IgD-negative memory B cell (primary cell): ENCODE results near the gene GNAQ. TPM values are rescaled to one million over a fixed set of nuclear protein-coding genes. Genes with fewer than 3 reads are reported as not detected.

Source experiments
- H3K27ac Mint-ChIP-seq, 3 donors: one replicate each; pipeline ENCODE4 v1.8.0; 2020 to 2022; ENCODE audit warnings: mild to moderate bottlenecking in 3 of 3, mixed read lengths in 3 of 3, moderate library complexity in 1 of 3
- H3K27me3 Mint-ChIP-seq: one replicate; pipeline ENCODE4 v1.8.0; 2021; ENCODE audit warnings: mixed read lengths
- H3K36me3 Mint-ChIP-seq: one replicate; pipeline ENCODE4 v1.8.0; 2020; ENCODE audit warnings: mild to moderate bottlenecking, mixed read lengths
- H3K4me1 Mint-ChIP-seq, 3 donors: one replicate each; pipeline ENCODE4 v1.8.0; 2020 to 2022; ENCODE audit warnings: mixed read lengths in 3 of 3, mild to moderate bottlenecking in 1 of 3
- H3K4me3 Mint-ChIP-seq, 4 donors: one replicate each; pipeline ENCODE4 v1.8.0; 2020 to 2022; ENCODE audit warnings: mild to moderate bottlenecking in 4 of 4, mixed read lengths in 4 of 4, moderate library complexity in 3 of 4
- H3K9me3 Mint-ChIP-seq, 3 donors: one replicate each; pipeline ENCODE4 v1.8.0; 2020 to 2021; ENCODE audit warnings: mixed read lengths in 3 of 3, mild to moderate bottlenecking in 1 of 3
- polyA plus RNA-seq: library from polyadenylated mRNA; unstranded; fragments of 300-500 nt; fragmentation: Illumina TruSeq; gene quantifications from one replicate; pipeline ENCODE4 v1.2.3, GENCODE V29; 2021

GNAQ gene
- polyA plus RNA-seq, 1 donor from 2014 or later, result 0.39 TPM

- peaks cover 20 to 26% (median 26%) of the 10 kb centered on the region in 3 donors for H3K4me1 Mint-ChIP-seq
- peaks cover 4% of the 10 kb centered on the region for H3K27me3 Mint-ChIP-seq
- H3K9me3 Mint-ChIP-seq, result no peaks in the 10 kb centered on the region
- H3K4me3 Mint-ChIP-seq, result no peak overlapping the region
- peak overlapping the region in 1 of 3 donors; percentile 23 for H3K27ac Mint-ChIP-seq
- peaks cover 2% of the 10 kb centered on the region for H3K36me3 Mint-ChIP-seq
Observed at GRCh38 chr9:77981907-77982306, 49.7 kb downstream of the GNAQ start.

- Mint-ChIP-seq H3K27ac (peak overlapping the region in 1 of 3 donors; percentile 38), H3K9me3 (no peaks in the 10 kb centered on the region), H3K27me3 (peaks cover 4% of the 10 kb centered on the region), H3K4me3 (no peak overlapping the region), H3K36me3 (peaks cover 2% of the 10 kb centered on the region), H3K4me1 (peaks cover 20 to 27% (median 26%) of the 10 kb centered on the region in 3 donors)
Observed at GRCh38 chr9:77981332-77981731, 50.3 kb downstream of the GNAQ start.

DNA sequence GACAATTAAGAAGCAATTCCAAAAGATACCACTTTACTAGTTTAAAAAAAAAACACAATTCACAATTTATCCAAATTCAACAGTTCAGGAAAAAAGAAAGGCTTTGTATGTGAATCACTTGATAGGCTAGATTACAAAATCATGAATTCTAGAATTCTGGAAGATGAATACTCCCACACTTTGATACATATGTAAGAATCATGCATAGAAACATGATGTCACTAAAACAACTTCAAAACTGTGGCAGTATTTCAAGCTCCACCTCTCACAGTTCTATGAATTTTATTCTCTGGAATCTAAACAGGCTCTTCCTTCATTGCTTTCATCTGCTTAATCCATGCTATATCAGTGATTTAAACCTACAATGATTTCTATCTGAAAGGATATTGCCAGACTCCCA is 51.0 kb downstream of the GNAQ start:
- H3K27ac Mint-ChIP-seq, result peak overlapping the region in 1 of 3 donors; percentile 38
- H3K27me3 Mint-ChIP-seq, result peaks cover 2% of the 10 kb centered on the region
- peaks cover 20 to 27% (median 26%) of the 10 kb centered on the region in 3 donors for H3K4me1 Mint-ChIP-seq
- no peak overlapping the region for H3K4me3 Mint-ChIP-seq
- peaks cover 2% of the 10 kb centered on the region for H3K36me3 Mint-ChIP-seq
- H3K9me3 Mint-ChIP-seq, result no peaks in the 10 kb centered on the region

DNA sequence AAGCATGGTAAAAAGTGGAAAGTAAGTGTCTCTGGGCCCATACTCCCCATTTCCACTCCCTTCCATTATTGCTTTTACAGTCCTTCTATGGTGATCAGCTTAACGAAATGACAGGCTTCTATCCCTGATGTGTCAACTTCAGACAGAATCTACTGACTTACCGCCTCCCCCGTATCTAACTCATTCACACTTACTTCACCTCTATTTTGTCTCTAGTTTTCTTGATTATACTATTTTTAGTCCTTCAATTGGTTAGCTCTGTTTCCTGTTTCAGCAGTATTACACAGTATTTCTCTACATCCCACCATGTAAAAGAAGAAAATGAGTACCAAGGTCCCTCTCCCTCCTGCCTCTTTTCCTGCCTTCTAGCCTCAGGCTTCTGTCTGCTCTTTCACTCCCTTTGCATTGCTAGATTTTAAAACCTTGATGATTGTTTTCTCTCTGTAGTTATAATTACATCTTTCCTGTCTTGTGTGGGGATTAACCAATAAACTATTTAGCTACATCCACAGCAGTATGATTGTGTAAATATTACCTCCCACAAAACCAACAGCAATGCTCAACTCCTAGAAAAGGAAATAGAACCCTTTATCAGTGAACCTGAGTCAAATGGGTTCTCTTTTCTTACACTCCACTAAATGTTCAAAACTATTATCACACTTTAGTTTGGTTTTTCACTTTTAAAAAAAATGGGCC is 53.4 kb downstream of the GNAQ start:
- Mint-ChIP-seq H3K9me3 (no peaks in the 10 kb centered on the region), H3K4me3 (peak overlapping the region in 3 of 4 donors; percentile 26 to 69 (median 26)), H3K36me3 (peaks cover 2% of the 10 kb centered on the region), H3K27me3 (peaks cover 3% of the 10 kb centered on the region), H3K4me1 (peaks cover 20 to 27% (median 26%) of the 10 kb centered on the region in 3 donors), H3K27ac (peak overlapping the region in 1 of 3 donors; percentile 58)

GRCh38 chr9:77977210-77977611 is 54.4 kb downstream of the GNAQ start:
- peak overlapping the region in 2 of 4 donors; percentile 23 to 41 for H3K4me3 Mint-ChIP-seq
- peaks cover 20 to 26% (median 25%) of the 10 kb centered on the region in 3 donors for H3K4me1 Mint-ChIP-seq
- no peak overlapping the region for H3K27ac Mint-ChIP-seq

DNA sequence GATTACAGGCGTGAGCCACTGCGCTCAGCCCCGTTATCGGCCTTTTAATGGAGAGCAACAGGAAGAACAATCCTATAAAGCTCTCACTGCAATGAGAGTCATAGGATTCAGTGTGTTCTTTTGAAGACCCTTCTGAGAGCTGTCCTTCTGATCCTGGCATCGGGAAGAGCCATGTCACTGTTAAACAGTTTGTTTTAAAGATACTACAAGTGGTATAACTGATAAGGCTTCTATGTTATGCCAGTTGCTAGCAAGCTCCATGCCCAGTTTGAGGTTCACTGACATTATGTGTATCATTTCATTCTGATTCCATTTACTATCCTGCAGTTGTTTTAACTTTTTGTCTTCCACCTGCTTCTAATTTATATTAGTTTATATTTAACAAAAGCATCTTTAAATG is 55.8 kb downstream of the GNAQ start:
- Mint-ChIP-seq H3K27ac (no peak overlapping the region), H3K27me3 (peaks cover 2% of the 10 kb centered on the region), H3K9me3 (no peaks in the 10 kb centered on the region), H3K4me1 (peaks cover 13 to 17% (median 16%) of the 10 kb centered on the region in 3 donors), H3K36me3 (peaks cover 2% of the 10 kb centered on the region), H3K4me3 (no peak overlapping the region)

More at GRCh38 chr9:77977210-77977611, 54.4 kb downstream of the GNAQ start:
- H3K27me3 Mint-ChIP-seq, result peaks cover 4% of the 10 kb centered on the region
- H3K9me3 Mint-ChIP-seq, result no peaks in the 10 kb centered on the region
- H3K36me3 Mint-ChIP-seq, result peaks cover 2% of the 10 kb centered on the region

- no peak overlapping the region for H3K27ac Mint-ChIP-seq
- H3K27me3 Mint-ChIP-seq, result peaks cover 6% of the 10 kb centered on the region
- no peak overlapping the region for H3K4me3 Mint-ChIP-seq
- peaks cover 13 to 16% (median 16%) of the 10 kb centered on the region in 3 donors for H3K4me1 Mint-ChIP-seq
- H3K9me3 Mint-ChIP-seq, result no peaks in the 10 kb centered on the region
- H3K36me3 Mint-ChIP-seq, result peaks cover 2% of the 10 kb centered on the region
Observed at GRCh38 chr9:77975036-77975435, 56.6 kb downstream of the GNAQ start.

DNA sequence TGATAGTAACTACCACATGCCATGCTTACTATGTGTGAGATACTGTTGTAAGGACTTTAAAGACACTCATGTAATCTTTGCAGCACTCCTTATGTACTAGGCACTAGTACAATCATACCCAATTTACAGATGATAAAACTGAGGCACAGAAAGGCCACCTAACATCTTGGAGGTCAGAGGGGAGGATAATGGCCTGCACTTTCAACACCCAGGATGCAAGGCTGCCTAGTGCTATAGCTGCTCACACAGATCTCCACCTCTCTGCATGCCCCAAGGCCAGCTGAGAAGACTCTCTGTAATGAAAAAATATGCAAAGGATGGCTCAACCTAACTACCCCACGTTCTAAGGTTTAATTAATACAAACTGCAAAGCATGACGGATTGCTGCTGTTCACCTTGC is 57.2 kb downstream of the GNAQ start:
- no peak overlapping the region for H3K4me3 Mint-ChIP-seq
- H3K9me3 Mint-ChIP-seq, result no peaks in the 10 kb centered on the region
- no peak overlapping the region for H3K27ac Mint-ChIP-seq
- H3K4me1 Mint-ChIP-seq, result peaks cover 10 to 16% (median 13%) of the 10 kb centered on the region in 3 donors
- peaks cover 2% of the 10 kb centered on the region for H3K36me3 Mint-ChIP-seq
- H3K27me3 Mint-ChIP-seq, result peaks cover 6% of the 10 kb centered on the region

- peaks cover 15% of the 10 kb centered on the region for H3K27me3 Mint-ChIP-seq
- H3K4me3 Mint-ChIP-seq, result no peak overlapping the region
- no peak overlapping the region for H3K27ac Mint-ChIP-seq
- H3K36me3 Mint-ChIP-seq, result no peaks in the 10 kb centered on the region
- H3K4me1 Mint-ChIP-seq, result no peaks in the 10 kb centered on the region
- no peaks in the 10 kb centered on the region for H3K9me3 Mint-ChIP-seq
Observed at GRCh38 chr9:77969083-77969482, 62.5 kb downstream of the GNAQ start.

DNA sequence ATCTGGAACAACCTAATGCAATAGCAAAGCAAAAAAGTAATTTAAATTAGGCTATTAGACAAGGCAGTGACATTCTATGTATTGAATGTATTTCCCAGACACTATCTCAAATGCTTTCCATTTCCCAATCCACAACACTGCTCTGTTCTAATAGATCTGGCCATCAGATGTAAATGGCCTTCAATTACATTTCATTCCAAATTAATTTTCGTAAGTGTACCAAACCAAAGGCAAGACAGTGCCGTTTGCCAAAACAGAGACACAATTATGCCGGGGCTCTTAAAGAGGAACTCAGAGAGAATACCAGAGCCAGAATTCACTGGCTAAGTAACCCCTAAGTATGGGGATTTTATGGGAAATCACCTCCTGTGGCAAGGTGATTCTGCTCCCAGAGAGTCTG is 63.1 kb downstream of the GNAQ start:
- peaks cover 0 to under 1% (median 0%) of the 10 kb centered on the region in 3 donors for H3K9me3 Mint-ChIP-seq
- no peaks in the 10 kb centered on the region for H3K4me1 Mint-ChIP-seq
- no peaks in the 10 kb centered on the region for H3K36me3 Mint-ChIP-seq
- no peak overlapping the region for H3K27ac Mint-ChIP-seq
- no peak overlapping the region for H3K4me3 Mint-ChIP-seq
- H3K27me3 Mint-ChIP-seq, result peaks cover 15% of the 10 kb centered on the region

GRCh38 chr9:77966718-77967117 is 64.9 kb downstream of the GNAQ start:
- H3K36me3 Mint-ChIP-seq, result no peaks in the 10 kb centered on the region
- no peak overlapping the region for H3K4me3 Mint-ChIP-seq
- peaks cover 0 to 3% (median 3%) of the 10 kb centered on the region in 3 donors for H3K9me3 Mint-ChIP-seq
- H3K4me1 Mint-ChIP-seq, result no peaks in the 10 kb centered on the region
- no peak overlapping the region for H3K27ac Mint-ChIP-seq
- H3K27me3 Mint-ChIP-seq, result peaks cover 17% of the 10 kb centered on the region

- Mint-ChIP-seq H3K9me3 (peaks cover 0 to 3% (median 3%) of the 10 kb centered on the region in 3 donors), H3K27me3 (peaks cover 17% of the 10 kb centered on the region), H3K27ac (no peak overlapping the region), H3K4me3 (no peak overlapping the region), H3K36me3 (no peaks in the 10 kb centered on the region), H3K4me1 (no peaks in the 10 kb centered on the region)
Observed at GRCh38 chr9:77965445-77966123, 66.0 kb downstream of the GNAQ start.

DNA sequence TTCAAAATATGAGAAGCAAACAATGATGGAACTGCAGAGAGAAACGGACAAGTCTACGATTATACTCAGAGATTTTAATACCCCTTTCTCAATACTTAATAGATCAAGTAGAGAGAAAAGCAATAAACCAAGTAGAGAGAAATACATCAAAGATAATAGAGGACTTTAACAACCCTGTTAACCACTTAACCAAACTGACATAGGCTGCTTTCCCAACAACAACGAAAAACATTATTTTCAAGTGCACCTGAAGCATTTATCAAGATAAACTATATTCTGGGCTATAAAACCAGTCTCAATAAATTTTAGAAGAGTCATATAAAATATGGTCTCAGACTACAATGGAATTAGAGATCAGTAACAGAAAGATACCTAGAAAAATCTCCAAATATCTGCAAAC is 67.4 kb downstream of the GNAQ start:
- H3K36me3 Mint-ChIP-seq, result no peaks in the 10 kb centered on the region
- no peaks in the 10 kb centered on the region for H3K4me1 Mint-ChIP-seq
- peaks cover 0 to 3% (median 3%) of the 10 kb centered on the region in 3 donors for H3K9me3 Mint-ChIP-seq
- peaks cover 19% of the 10 kb centered on the region for H3K27me3 Mint-ChIP-seq
- no peak overlapping the region for H3K4me3 Mint-ChIP-seq
- no peak overlapping the region for H3K27ac Mint-ChIP-seq

- peaks cover 0 to 3% (median 3%) of the 10 kb centered on the region in 3 donors for H3K9me3 Mint-ChIP-seq
- H3K27ac Mint-ChIP-seq, result no peak overlapping the region
- H3K4me1 Mint-ChIP-seq, result peaks cover 0 to 1% (median 0%) of the 10 kb centered on the region in 3 donors
- H3K4me3 Mint-ChIP-seq, result no peak overlapping the region
- H3K36me3 Mint-ChIP-seq, result no peaks in the 10 kb centered on the region
- H3K27me3 Mint-ChIP-seq, result peaks cover 23% of the 10 kb centered on the region
Observed at GRCh38 chr9:77961541-77961940, 70.1 kb downstream of the GNAQ start.

DNA sequence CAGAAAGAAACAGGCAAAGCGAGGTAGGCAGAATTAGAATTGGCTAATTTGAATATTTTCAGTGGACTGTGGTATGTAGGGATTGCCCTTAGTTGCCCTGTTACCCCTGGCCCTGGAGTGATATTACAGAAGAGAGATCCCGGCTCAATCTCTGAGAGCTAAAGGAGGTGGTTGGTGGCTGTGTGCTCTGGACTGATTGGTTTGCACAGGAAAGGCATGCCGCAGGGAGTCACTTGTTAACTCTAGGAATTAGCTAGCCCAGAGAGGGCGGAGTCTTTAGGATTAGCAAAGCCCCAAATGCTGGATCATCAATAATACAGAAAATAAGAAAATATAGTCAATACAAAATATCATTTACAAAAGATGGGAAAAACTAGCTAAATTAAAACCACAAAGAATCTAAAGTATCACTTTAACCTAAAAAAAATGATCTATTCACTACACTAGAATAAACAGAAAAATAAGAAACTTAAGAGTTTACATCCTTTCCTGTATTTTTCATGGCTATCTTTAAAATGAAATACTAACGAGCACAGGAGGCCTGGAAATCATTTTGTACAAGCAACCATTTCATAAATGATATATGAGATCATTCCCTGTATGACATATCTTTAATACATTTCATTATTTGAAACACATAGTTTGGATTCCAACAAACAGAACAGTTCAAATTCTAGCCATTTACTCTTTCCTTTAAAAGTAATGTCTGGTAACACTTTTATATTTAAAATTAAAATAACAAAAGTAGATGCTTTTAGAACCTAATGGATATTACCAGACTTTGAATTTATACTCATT is 71.1 kb downstream of the GNAQ start:
- peaks cover 23% of the 10 kb centered on the region for H3K27me3 Mint-ChIP-seq
- H3K27ac Mint-ChIP-seq, result no peak overlapping the region
- peaks cover 0 to 3% (median 3%) of the 10 kb centered on the region in 3 donors for H3K9me3 Mint-ChIP-seq
- no peak overlapping the region for H3K4me3 Mint-ChIP-seq
- H3K4me1 Mint-ChIP-seq, result peaks cover 0 to 1% (median 0%) of the 10 kb centered on the region in 3 donors
- no peaks in the 10 kb centered on the region for H3K36me3 Mint-ChIP-seq
